Upper lobe of right lung (tissue), 1 donor: ENCODE data around the gene CCDC86. TPM values are rescaled to one million over a fixed set of nuclear protein-coding genes. Genes with fewer than 3 reads are reported as not detected.

Experiments
- ATAC-seq: fragments of 200-7000 bp; cut with Tn5 transposase; one replicate; pipeline ENCODE4 v1.9.1; 2020; ENCODE audit warnings: mild to moderate bottlenecking, moderate library complexity
- DNase-seq: peaks from one replicate; pipeline ENCODE4 v3.0.0-alpha.2; 2020
- H3K27ac ChIP-seq: fragments of 200-600 bp; one replicate; pipeline ENCODE4 v1.8.0; 2022
- H3K27me3 ChIP-seq: fragments of 200-600 bp; one replicate; pipeline ENCODE4 v1.8.0; 2022; ENCODE audit warnings: mild to moderate bottlenecking
- H3K36me3 ChIP-seq: fragments of 200-600 bp; one replicate; pipeline ENCODE4 v1.8.0; 2022
- H3K4me1 ChIP-seq: fragments of 200-600 bp; one replicate; pipeline ENCODE4 v1.8.0; 2022
- H3K4me3 ChIP-seq: fragments of 200-600 bp; one replicate; pipeline ENCODE4 v1.8.0; 2022; ENCODE audit warnings: mild to moderate bottlenecking
- H3K9me3 ChIP-seq: fragments of 200-600 bp; one replicate; pipeline ENCODE4 v1.8.0; 2022
- CTCF ChIP-seq: fragments of 200-600 bp; IDR thresholded peaks from one replicate; pipeline ENCODE4 v1.8.0; 2022; ENCODE audit warnings: antibody characterized with exemption
- intact Hi-C: fragments of 100-400 bp; cut with DNase I; formaldehyde crosslinking; loops from one replicate; pipeline ENCODE4 v1.11.0; 2022
- long read RNA-seq: library from polyadenylated mRNA; unstranded; transcript quantifications from one replicate; pipeline ENCODE4 v2.0.0, GENCODE V29; 2021
- total RNA-seq: library from RNA; stranded (reverse); fragmentation: NEBNext Ultra II Directional; extraction: Animal tissue kit (Norgen Biotek cat#: 25700); gene quantifications from one replicate; pipeline ENCODE4 v1.2.1, GENCODE V29; 2021
- donor health status: DM: no; HTN: yes; CAD: no; lungs with severe emphysema.

The CCDC86 gene
- total RNA-seq, result 16.6 TPM
- long read RNA-seq, transcript CCDC86-201 (4 exons, 1,893 nt), result major isoform, 36 of 38 reads
- long read RNA-seq, partial matches to known transcripts, result 0 of 38 reads
- long read RNA-seq, other reads (novel, unspliced or antisense), result 2 of 38 reads

GRCh38 chr11:60841797-60842667, at the start of gene CCDC86:
Gene CCDC86 (plus strand): TSS chr11:60842113. CDS start chr11:60842125, 12 bp downstream.
- H3K27ac ChIP-seq, result peak within 1 kb of the TSS; percentile 78
- no peaks in the 10 kb centered on the region for H3K9me3 ChIP-seq
- DNase-seq (peak; percentile 98), ATAC-seq (peak; percentile 96)
- TF ChIP-seq CTCF, result no peak
- H3K4me1 ChIP-seq, result peaks cover 31% of the 10 kb centered on the region
- H3K36me3 ChIP-seq, result no peaks in the 10 kb centered on the region
- peak within 1 kb of the TSS; percentile 77 for H3K4me3 ChIP-seq
- no peaks in the 10 kb centered on the region for H3K27me3 ChIP-seq
- intact Hi-C loops, result no loop called here

- Histone ChIP-seq H3K4me1 (no peaks in the 10 kb centered on the region), H3K9me3 (no peaks in the 10 kb centered on the region), H3K4me3 (no peak overlapping the region), H3K27ac (no peak overlapping the region), H3K36me3 (no peaks in the 10 kb centered on the region), H3K27me3 (no peaks in the 10 kb centered on the region)
- no peak for DNase-seq
- ATAC-seq, result no peak
- TF ChIP-seq CTCF, result no peak
- intact Hi-C loops, result no loop called here
Measured at GRCh38 chr11:60792521-60792920, 49.4 kb upstream of the CCDC86 start.

GRCh38 chr11:60795291-60795690, 46.6 kb upstream of the CCDC86 start:
- Histone ChIP-seq H3K27ac (no peak overlapping the region), H3K9me3 (no peaks in the 10 kb centered on the region), H3K4me1 (no peaks in the 10 kb centered on the region), H3K27me3 (no peaks in the 10 kb centered on the region), H3K36me3 (no peaks in the 10 kb centered on the region), H3K4me3 (no peak overlapping the region)
- intact Hi-C loops, result no loop called here
- no peak for ATAC-seq
- no peak for TF ChIP-seq CTCF
- DNase-seq, result no peak

GRCh38 chr11:60797846-60798630, 43.9 kb upstream of the CCDC86 start:
- peaks cover 12% of the 10 kb centered on the region for H3K27me3 ChIP-seq
- ATAC-seq (no peak), DNase-seq (no peak)
- H3K4me3 ChIP-seq, result no peak overlapping the region
- intact Hi-C loops, result no loop called here
- no peaks in the 10 kb centered on the region for H3K36me3 ChIP-seq
- H3K9me3 ChIP-seq, result no peaks in the 10 kb centered on the region
- no peak for TF ChIP-seq CTCF
- H3K27ac ChIP-seq, result no peak overlapping the region
- H3K4me1 ChIP-seq, result no peaks in the 10 kb centered on the region

- intact Hi-C loops, result no loop called here
- TF ChIP-seq CTCF, result no peak
- no peaks in the 10 kb centered on the region for H3K36me3 ChIP-seq
- H3K9me3 ChIP-seq, result no peaks in the 10 kb centered on the region
- ATAC-seq (no peak), DNase-seq (no peak)
- no peak overlapping the region for H3K4me3 ChIP-seq
- H3K27ac ChIP-seq, result no peak overlapping the region
- no peaks in the 10 kb centered on the region for H3K4me1 ChIP-seq
- peaks cover 12% of the 10 kb centered on the region for H3K27me3 ChIP-seq
Measured at GRCh38 chr11:60798631-60799030, 43.3 kb upstream of the CCDC86 start.
